Subcutaneous abdominal adipose tissue (tissue), 5 donors: Measurements from ENCODE around the gene ERI3.

Experiments
- H3K27ac ChIP-seq: one replicate; pipeline ENCODE4 v1.7.0; 2013; ENCODE audit warnings: low read depth, mild to moderate bottlenecking, inconsistent platforms, low read length, moderate library complexity
- H3K27me3 ChIP-seq, 5 donors: one replicate each; pipeline ENCODE4 v1.7.0; 2013; ENCODE audit warnings: low read length in 5 of 5, inconsistent platforms in 1 of 5; ENCODE audit not compliant: control insufficient read depth in 5 of 5, insufficient read depth in 4 of 5
- H3K36me3 ChIP-seq, 5 donors: one replicate each; pipeline ENCODE4 v1.7.0; 2013; ENCODE audit warnings: low read length in 5 of 5; ENCODE audit not compliant: control insufficient read depth in 5 of 5, insufficient read depth in 5 of 5
- H3K4me1 ChIP-seq, 5 donors: one replicate each; pipeline ENCODE4 v1.7.0; 2013; ENCODE audit warnings: low read length in 5 of 5, mild to moderate bottlenecking in 3 of 5, moderate library complexity in 1 of 5; ENCODE audit not compliant: control insufficient read depth in 5 of 5, insufficient read depth in 5 of 5
- H3K4me3 ChIP-seq, 5 donors: one replicate each; pipeline ENCODE4 v1.7.0; 2013; ENCODE audit warnings: low read length in 5 of 5, low read depth in 1 of 5
- H3K9ac ChIP-seq, 5 donors: one replicate each; pipeline ENCODE4 v1.7.0; 2013; ENCODE audit warnings: low read length in 5 of 5, mild to moderate bottlenecking in 4 of 5, moderate library complexity in 3 of 5
- H3K9me3 ChIP-seq, 5 donors: one replicate each; pipeline ENCODE4 v1.7.0; 2013; ENCODE audit warnings: low read length in 5 of 5; ENCODE audit not compliant: control insufficient read depth in 5 of 5
- donor health status: healthy.
- donor health status: healthy.
- donor health status: healthy.
- donor health status: healthy.
- donor health status: healthy.

ERI3 gene

GRCh38 chr1:44368471-44369151 lies 13.6 kb upstream of the ERI3 start:
- Histone ChIP-seq H3K9ac (no peak overlapping the region), H3K27ac (no peak overlapping the region), H3K27me3 (peaks cover 0 to 14% (median 0%) of the 10 kb centered on the region in 5 donors), H3K4me1 (no peaks in the 10 kb centered on the region), H3K4me3 (no peak overlapping the region), H3K9me3 (no peaks in the 10 kb centered on the region), H3K36me3 (no peaks in the 10 kb centered on the region)

- no peak overlapping the region for H3K4me3 ChIP-seq
- no peak overlapping the region for H3K27ac ChIP-seq
Observed at GRCh38 chr1:44367944-44368343, 12.9 kb upstream of the ERI3 start.

GRCh38 chr1:44366371-44366975 lies 11.4 kb upstream of the ERI3 start:
- H3K4me1 ChIP-seq = no peaks in the 10 kb centered on the region
- H3K27me3 ChIP-seq = peaks cover 0 to 14% (median 0%) of the 10 kb centered on the region in 5 donors
- no peaks in the 10 kb centered on the region for H3K9me3 ChIP-seq
- no peak overlapping the region for H3K27ac ChIP-seq
- no peak overlapping the region for H3K4me3 ChIP-seq
- H3K36me3 ChIP-seq = no peaks in the 10 kb centered on the region
- no peak overlapping the region for H3K9ac ChIP-seq

More at GRCh38 chr1:44367944-44368343, 12.9 kb upstream of the ERI3 start:
- Histone ChIP-seq H3K9me3 (no peaks in the 10 kb centered on the region), H3K4me1 (no peaks in the 10 kb centered on the region), H3K36me3 (no peaks in the 10 kb centered on the region), H3K27me3 (peaks cover 0 to 14% (median 0%) of the 10 kb centered on the region in 5 donors), H3K9ac (no peak overlapping the region)

- Histone ChIP-seq H3K27ac (no peak overlapping the region), H3K36me3 (no peaks in the 10 kb centered on the region), H3K9ac (no peak overlapping the region), H3K9me3 (no peaks in the 10 kb centered on the region), H3K4me1 (no peaks in the 10 kb centered on the region), H3K4me3 (no peak overlapping the region), H3K27me3 (peaks cover 0 to 9% (median 0%) of the 10 kb centered on the region in 5 donors)
Observed at GRCh38 chr1:44361478-44361877, 6.4 kb upstream of the ERI3 start.

- H3K4me3 ChIP-seq = no peak overlapping the region
- H3K36me3 ChIP-seq = no peaks in the 10 kb centered on the region
- H3K27me3 ChIP-seq = no peaks in the 10 kb centered on the region
- H3K27ac ChIP-seq = no peak overlapping the region
- no peaks in the 10 kb centered on the region for H3K9me3 ChIP-seq
- H3K4me1 ChIP-seq = peaks cover 0 to 9% (median 9%) of the 10 kb centered on the region in 5 donors
- no peak overlapping the region for H3K9ac ChIP-seq
Observed at GRCh38 chr1:44359234-44359935, 4.3 kb upstream of the ERI3 start.

- H3K4me3 ChIP-seq = no peak overlapping the region
- no peak overlapping the region for H3K9ac ChIP-seq
- H3K9me3 ChIP-seq = no peaks in the 10 kb centered on the region
- no peaks in the 10 kb centered on the region for H3K27me3 ChIP-seq
- no peak overlapping the region for H3K27ac ChIP-seq
- H3K4me1 ChIP-seq = peaks cover 0 to 19% (median 16%) of the 10 kb centered on the region in 5 donors
- H3K36me3 ChIP-seq = no peaks in the 10 kb centered on the region
Observed at GRCh38 chr1:44357710-44358109, 2.7 kb upstream of the ERI3 start.

- H3K9me3 ChIP-seq = no peaks in the 10 kb centered on the region
- no peak overlapping the region for H3K27ac ChIP-seq
- peaks cover 0 to 19% (median 16%) of the 10 kb centered on the region in 5 donors for H3K4me1 ChIP-seq
- no peaks in the 10 kb centered on the region for H3K36me3 ChIP-seq
- peak overlapping the region in 4 of 5 donors; percentile 48 to 83 (median 78) for H3K4me3 ChIP-seq
- H3K9ac ChIP-seq = no peak overlapping the region
- H3K27me3 ChIP-seq = no peaks in the 10 kb centered on the region
Observed at GRCh38 chr1:44355582-44356305, 687 bp upstream of the ERI3 start.

- Histone ChIP-seq H3K27ac (peak overlapping the region; percentile 57), H3K36me3 (no peaks in the 10 kb centered on the region), H3K9ac (peak overlapping the region in 4 of 5 donors; percentile 74 to 86 (median 82))
Observed at GRCh38 chr1:44354268-44354839, 703 bp downstream of the ERI3 start.

GRCh38 chr1:44353604-44354003 lies 1.5 kb downstream of the ERI3 start:
- Histone ChIP-seq H3K9ac (no peak overlapping the region), H3K27ac (no peak overlapping the region), H3K9me3 (no peaks in the 10 kb centered on the region), H3K4me1 (peaks cover 0 to 19% (median 16%) of the 10 kb centered on the region in 5 donors), H3K36me3 (no peaks in the 10 kb centered on the region), H3K27me3 (no peaks in the 10 kb centered on the region), H3K4me3 (peak overlapping the region in 1 of 5 donors; percentile 81)

More at GRCh38 chr1:44354268-44354839, 703 bp downstream of the ERI3 start:
- Histone ChIP-seq H3K4me3 (peak overlapping the region; percentile 74 to 83 (median 80)), H3K9me3 (no peaks in the 10 kb centered on the region), H3K4me1 (peaks cover 0 to 19% (median 16%) of the 10 kb centered on the region in 5 donors), H3K27me3 (no peaks in the 10 kb centered on the region)
